Tibial nerve (tissue), 4 donors: ENCODE data around the gene ZBTB7C. TPM values are rescaled to one million over a fixed set of nuclear protein-coding genes. Genes with fewer than 3 reads are reported as not detected.

Source experiments
- DNase-seq, 2 donors: peaks; one replicate each; pipeline ENCODE4 v3.0.0-alpha.2; 2019; ENCODE audit warnings: low spot score in 2 of 2
- H3K27ac ChIP-seq, 4 donors: fragments of 200-600 bp; sonication (generic) in 3 of 4; one replicate each; pipeline ENCODE4 v1.5.1; 2017 to 2019; ENCODE audit warnings: mild to moderate bottlenecking in 1 of 4
- H3K27me3 ChIP-seq, 2 donors: fragments of 200-600 bp; sonication (generic) in 1 of 2; one replicate each; pipeline versions ENCODE4 v1.5.1 to v1.6.0; 2017 to 2019
- H3K36me3 ChIP-seq, 3 donors: fragments of 200-600 bp; sonication (generic); one replicate each; pipeline ENCODE4 v1.5.1; 2018 to 2019
- H3K4me1 ChIP-seq, 4 donors: fragments of 200-600 bp; sonication (generic) in 3 of 4; one replicate each; pipeline ENCODE4 v1.5.1; 2017 to 2019
- H3K4me3 ChIP-seq, 4 donors: fragments of 200-600 bp; sonication (generic) in 3 of 4; one replicate each; pipeline ENCODE4 v1.5.1; 2017 to 2019; ENCODE audit warnings: mild to moderate bottlenecking in 1 of 4, moderate library complexity in 1 of 4
- H3K9me3 ChIP-seq, 4 donors: fragments of 200-600 bp; sonication (generic) in 3 of 4; one replicate each; pipeline ENCODE4 v1.5.1; 2017 to 2019
- CTCF ChIP-seq, 5 experiments: fragments of 200-600 bp in 3 of 5; fragments of 450-650 bp in 2 of 5; sonication (generic) in 3 of 5; IDR thresholded peaks; one replicate each; pipeline ENCODE4 v1.5.1; 2016 to 2019; ENCODE audit warnings: antibody characterized with exemption in 5 of 5, mild to moderate bottlenecking in 3 of 5, moderate library complexity in 2 of 5
- EP300 ChIP-seq, 2 donors: sonication (generic); formaldehyde crosslinking; IDR thresholded peaks; one replicate each; pipeline ENCODE4 v1.6.1; 2017; ENCODE audit warnings: antibody characterized with exemption in 2 of 2, mild to moderate bottlenecking in 1 of 2
- POLR2A ChIP-seq, 2 donors: fragments of 450-650 bp; IDR thresholded peaks; one replicate each; pipeline ENCODE4 v1.6.1; 2017; ENCODE audit warnings: antibody characterized with exemption in 2 of 2, mild to moderate bottlenecking in 2 of 2, moderate library complexity in 2 of 2
- WGBS, 2 donors: methylation state at CpG; one replicate each; pipeline ENCODE4 v1.1.5; 2018; 5-methylcytosine and 5-hydroxymethylcytosine counted together
- total RNA-seq, 4 donors: library from RNA; depleted of rRNA; stranded (reverse); fragments of >200 nt; gene quantifications; one replicate each; pipeline ENCODE4 v1.1.0, GENCODE V29; 2016

ZBTB7C gene
- total RNA-seq, 4 donors from 2014 or later = 24.6 to 95.0 (median 75.3) TPM

DNA sequence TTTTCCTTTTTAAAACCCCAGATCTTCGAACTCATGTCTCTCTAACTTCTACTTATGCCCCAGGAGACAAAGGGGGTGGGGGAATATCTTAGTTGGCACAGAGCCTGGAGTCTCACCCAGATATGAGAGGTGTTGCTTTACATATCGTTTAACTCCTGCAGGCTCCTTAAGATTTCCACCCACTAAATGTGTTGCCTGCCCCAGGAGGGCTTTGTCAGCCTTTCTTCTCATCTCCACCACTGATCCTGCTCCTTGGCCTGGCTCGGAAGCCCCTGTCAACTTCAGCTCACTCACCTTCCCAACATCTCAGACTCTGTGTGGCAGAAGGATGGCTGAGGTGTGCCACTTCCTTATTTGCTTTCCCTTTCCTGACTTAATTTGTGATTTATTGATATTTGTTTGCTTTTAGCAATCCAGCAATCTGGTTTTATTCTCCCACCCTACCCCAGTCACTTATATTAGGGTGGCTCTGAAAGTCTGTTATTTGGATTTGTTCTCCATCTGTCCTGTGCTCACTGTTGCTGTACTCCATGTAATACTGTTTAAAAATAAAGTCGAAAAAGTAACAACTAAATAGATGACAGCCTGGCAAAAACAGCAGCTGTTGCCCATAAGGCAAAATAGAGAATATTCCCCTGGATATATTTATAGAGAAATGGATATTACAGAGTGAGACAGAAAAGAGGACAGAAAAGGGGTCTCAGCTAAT lies 200.6 kb downstream of the ZBTB7C start:
- WGBS, 2 donors = 55 to 70% methylated on average over 4 of the region's 4 CpGs
- DNase-seq = no peak
- Histone ChIP-seq H3K27me3 (no peaks in the 10 kb centered on the region), H3K4me3 (no peak overlapping the region), H3K36me3 (no peaks in the 10 kb centered on the region), H3K27ac (no peak overlapping the region), H3K4me1 (no peaks in the 10 kb centered on the region), H3K9me3 (no peaks in the 10 kb centered on the region)
- no peak for TF ChIP-seq CTCF (IDR thresholded peaks at IDR 0.05)
- no peak for TF ChIP-seq EP300 (IDR thresholded peaks at IDR 0.05)
- no peak for TF ChIP-seq POLR2A (IDR thresholded peaks at IDR 0.05)

- no peak for DNase-seq
- TF ChIP-seq EP300 (IDR thresholded peaks at IDR 0.05) (no peak), POLR2A (IDR thresholded peaks at IDR 0.05) (no peak), CTCF (IDR thresholded peaks at IDR 0.05) (no peak)
- H3K27me3 ChIP-seq = no peaks in the 10 kb centered on the region
- 83 to 85% methylated on average over 2 of the region's 2 CpGs for WGBS, 2 donors
- peaks cover 0 to 2% (median 0%) of the 10 kb centered on the region in 4 donors for H3K4me1 ChIP-seq
- no peak overlapping the region for H3K4me3 ChIP-seq
- H3K27ac ChIP-seq = no peak overlapping the region
- H3K36me3 ChIP-seq = no peaks in the 10 kb centered on the region
- H3K9me3 ChIP-seq = no peaks in the 10 kb centered on the region
These were observed 201.4 kb downstream of the ZBTB7C start for GRCh38 chr18:48207733-48208132.

DNA sequence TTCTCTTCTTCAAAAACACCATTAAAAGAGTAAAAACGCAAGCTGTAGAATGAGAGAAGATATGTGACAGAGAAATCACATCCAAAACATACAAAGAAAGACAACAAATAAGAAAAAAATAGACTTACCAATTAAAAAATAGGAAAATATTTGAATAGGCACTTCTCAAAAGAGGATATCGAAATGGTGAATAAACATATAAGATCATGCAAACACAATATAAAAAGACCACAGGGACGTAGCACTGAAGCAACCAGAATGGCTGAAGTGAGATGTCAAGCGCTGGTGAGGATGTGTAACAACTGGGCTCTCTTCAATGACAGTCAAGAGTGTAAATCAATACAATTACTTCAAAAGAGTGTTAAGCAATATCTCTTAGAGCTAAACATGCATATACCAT lies 202.3 kb downstream of the ZBTB7C start:
- no peak overlapping the region for H3K27ac ChIP-seq
- no peak for TF ChIP-seq CTCF (IDR thresholded peaks at IDR 0.05)
- no peak for TF ChIP-seq EP300 (IDR thresholded peaks at IDR 0.05)
- TF ChIP-seq POLR2A (IDR thresholded peaks at IDR 0.05) = no peak
- H3K4me1 ChIP-seq = peaks cover 0 to 2% (median 0%) of the 10 kb centered on the region in 4 donors

DNA sequence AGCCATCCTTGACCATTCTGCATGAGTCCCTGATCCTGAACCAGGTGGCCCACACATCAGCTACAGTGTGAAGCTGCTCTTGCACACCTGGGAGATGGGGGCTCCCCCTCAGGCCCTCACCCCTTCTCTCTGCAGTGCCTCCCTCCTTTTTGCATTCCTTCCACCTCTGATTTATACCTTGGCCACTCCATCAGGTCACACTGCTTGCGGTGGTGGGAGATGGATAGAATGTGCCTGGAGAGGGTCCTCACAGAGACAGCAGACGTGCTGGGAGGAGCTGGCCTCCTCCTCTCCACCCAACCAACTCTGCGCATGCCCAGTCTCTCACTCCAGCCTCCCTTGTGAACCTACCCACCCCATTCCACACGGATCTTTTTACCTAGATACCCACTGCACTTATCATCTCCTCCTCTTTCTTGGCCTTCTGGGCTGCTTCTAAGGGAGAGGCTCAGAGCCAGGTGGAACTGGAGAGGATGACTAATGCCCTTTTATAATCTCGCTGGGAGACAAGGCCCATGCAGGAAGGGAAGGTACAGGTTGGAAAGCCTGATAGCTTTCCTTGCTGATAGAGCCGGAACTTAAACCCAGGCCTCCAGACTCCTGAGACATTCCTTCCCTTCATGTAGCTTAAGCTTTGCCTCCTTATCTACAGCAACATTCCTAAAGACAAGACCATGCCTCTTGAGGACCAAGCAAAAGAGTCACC lies 205.1 kb downstream of the ZBTB7C start:
- Histone ChIP-seq H3K36me3 (no peaks in the 10 kb centered on the region), H3K27ac (no peak overlapping the region), H3K9me3 (no peaks in the 10 kb centered on the region), H3K27me3 (no peaks in the 10 kb centered on the region), H3K4me3 (no peak overlapping the region), H3K4me1 (peaks cover 0 to 12% (median 0%) of the 10 kb centered on the region in 4 donors)
- no peak for TF ChIP-seq POLR2A (IDR thresholded peaks at IDR 0.05)
- DNase-seq = no peak
- WGBS, 2 donors = 89 to 93% methylated on average over 6 of the region's 6 CpGs

More for the DNA sequence above, 202.3 kb downstream of the ZBTB7C start:
- no peaks in the 10 kb centered on the region for H3K27me3 ChIP-seq
- H3K9me3 ChIP-seq = no peaks in the 10 kb centered on the region
- 89 to 90% methylated on average over 4 of the region's 4 CpGs for WGBS, 2 donors
- no peak overlapping the region for H3K4me3 ChIP-seq
- H3K36me3 ChIP-seq = no peaks in the 10 kb centered on the region
- DNase-seq = no peak

DNA sequence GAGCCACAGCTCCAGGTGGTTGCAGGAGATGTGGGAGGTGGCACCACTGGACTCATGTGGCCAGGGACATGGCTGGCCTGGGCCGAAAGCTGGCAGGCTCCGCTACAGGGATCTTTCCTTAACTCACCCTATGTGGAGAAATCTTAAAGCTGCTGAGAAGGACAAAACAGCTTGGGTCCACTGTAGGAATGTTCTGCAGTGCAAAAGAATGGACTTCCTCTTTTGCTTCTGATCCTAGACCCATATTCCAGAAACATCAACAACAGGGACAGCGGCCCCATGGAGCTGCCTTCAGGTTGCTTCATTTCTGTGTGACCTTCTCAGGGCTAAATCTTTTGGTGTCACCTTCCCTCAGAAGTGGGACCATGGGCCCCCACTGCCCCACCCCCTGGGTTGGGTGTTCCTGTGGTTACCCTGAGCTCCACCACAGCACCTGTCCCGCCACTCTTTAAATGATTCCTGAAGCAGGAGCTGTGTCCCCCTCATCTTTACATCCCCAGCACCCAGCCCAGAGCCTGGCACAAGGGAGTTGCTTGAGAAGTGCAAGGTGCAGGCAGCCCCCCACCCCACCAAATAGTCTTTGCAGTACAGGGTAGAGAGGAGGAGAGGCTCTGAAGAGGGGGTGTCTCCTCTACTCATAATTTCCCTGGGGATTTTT lies 205.8 kb downstream of the ZBTB7C start:
- Histone ChIP-seq H3K4me1 (peaks cover 0 to 12% (median 0%) of the 10 kb centered on the region in 4 donors), H3K4me3 (no peak overlapping the region), H3K36me3 (no peaks in the 10 kb centered on the region), H3K27ac (no peak overlapping the region), H3K9me3 (no peaks in the 10 kb centered on the region), H3K27me3 (no peaks in the 10 kb centered on the region)
- no peak for DNase-seq
- WGBS, 2 donors = 94 to 95% methylated on average over 4 of the region's 4 CpGs
- TF ChIP-seq EP300 (IDR thresholded peaks at IDR 0.05) = no peak
- no peak for TF ChIP-seq CTCF (IDR thresholded peaks at IDR 0.05)
- TF ChIP-seq POLR2A (IDR thresholded peaks at IDR 0.05) = no peak
